Thyroid gland (tissue), 4 donors: ENCODE measurements around the gene B3GALT4. TPM values are rescaled to one million over a fixed set of nuclear protein-coding genes. Genes with fewer than 3 reads are reported as not detected.
A peak's percentile ranks its signal among the peaks of the same experiment; 100 is the strongest.

Source experiments
- DNase-seq, 2 donors: peaks; one replicate each; pipeline ENCODE4 v3.0.0-alpha.2; 2019
- H3K27ac ChIP-seq, 3 donors: fragments of 200-600 bp; sonication (generic); 1 replicate in 2 of 3; 2 replicates in 1 of 3; pipeline ENCODE4 v1.5.1; 2016 to 2019; ENCODE audit warnings: mild to moderate bottlenecking in 1 of 3, moderate library complexity in 1 of 3
- H3K27me3 ChIP-seq: fragments of 200-600 bp; sonication (generic); one replicate; pipeline ENCODE4 v1.5.1; 2019
- H3K36me3 ChIP-seq, 2 donors: fragments of 200-600 bp; sonication (generic); one replicate each; pipeline ENCODE4 v1.5.1; 2016 to 2019
- H3K4me1 ChIP-seq, 2 donors: fragments of 200-600 bp; sonication (generic); one replicate each; pipeline ENCODE4 v1.5.1; 2017 to 2019
- H3K4me3 ChIP-seq, 3 donors: fragments of 200-600 bp; sonication (generic); replicated peaks in 1 of 3; 1 replicate in 2 of 3; 2 replicates in 1 of 3; pipeline ENCODE4 v1.5.1; 2016; ENCODE audit warnings: mild to moderate bottlenecking in 1 of 3
- H3K9me3 ChIP-seq: fragments of 200-600 bp; sonication (generic); one replicate; pipeline ENCODE4 v1.5.1; 2017
- CTCF ChIP-seq, 6 experiments: fragments of 200-600 bp in 3 of 6; fragments of 450-650 bp in 3 of 6; sonication (generic) in 3 of 6; IDR thresholded peaks; one replicate each; pipeline ENCODE4 v1.5.1; 2016 to 2019; ENCODE audit warnings: antibody characterized with exemption in 6 of 6, mild to moderate bottlenecking in 2 of 6, inconsistent platforms in 1 of 6, moderate library complexity in 1 of 6
- POLR2A ChIP-seq, 2 donors: fragments of 450-650 bp; IDR thresholded peaks; one replicate each; pipeline ENCODE4 v1.6.1; 2017; ENCODE audit warnings: antibody characterized with exemption in 2 of 2, mild to moderate bottlenecking in 2 of 2, moderate library complexity in 1 of 2
- WGBS, 2 donors: methylation state at CpG; one replicate each; pipeline ENCODE4 v1.1.5; 2017; 5-methylcytosine and 5-hydroxymethylcytosine counted together
- intact Hi-C: fragments of 100-400 bp; cut with DNase I; formaldehyde crosslinking; loops from one replicate; pipeline ENCODE4 v1.15.1; 2023
- total RNA-seq, 4 donors: library from RNA; depleted of rRNA; stranded (reverse); fragments of >200 nt; gene quantifications; one replicate each; pipeline ENCODE4 v1.2.3, GENCODE V29; 2016

Gene B3GALT4
- total RNA-seq, 4 donors from 2014 or later = 10.5 to 19.8 (median 16.4) TPM

- TF ChIP-seq POLR2A (IDR thresholded peaks at IDR 0.05) (no peak), CTCF (IDR thresholded peaks at IDR 0.05) (no peak)
- Histone ChIP-seq H3K4me1 (peaks cover 6 to 16% of the 10 kb centered on the region in 2 donors), H3K4me3 (no peak overlapping the region), H3K36me3 (peaks cover 21 to 41% of the 10 kb centered on the region in 2 donors), H3K27me3 (no peaks in the 10 kb centered on the region), H3K9me3 (no peaks in the 10 kb centered on the region), H3K27ac (no peak overlapping the region)
- no peak for DNase-seq
- intact Hi-C loops = no loop called here
- 66 to 68% methylated on average over 10 of the region's 10 CpGs for WGBS, 2 donors
These were observed 17.3 kb downstream of the B3GALT4 start for GRCh38 chr6:33294086-33294823.

GRCh38 chr6:33295621-33296369 is 18.9 kb downstream of the B3GALT4 start:
- H3K4me1 ChIP-seq = peaks cover 7 to 16% of the 10 kb centered on the region in 2 donors
- peaks cover 21 to 41% of the 10 kb centered on the region in 2 donors for H3K36me3 ChIP-seq
- intact Hi-C loops = no loop called here
- TF ChIP-seq CTCF (IDR thresholded peaks at IDR 0.05) (no peak), POLR2A (IDR thresholded peaks at IDR 0.05) (no peak)
- H3K27ac ChIP-seq = no peak overlapping the region
- 89 to 92% methylated on average over 14 to 15 of the region's 15 CpGs for WGBS, 2 donors
- no peak overlapping the region for H3K4me3 ChIP-seq
- DNase-seq = no peak
- H3K9me3 ChIP-seq = no peaks in the 10 kb centered on the region
- H3K27me3 ChIP-seq = no peaks in the 10 kb centered on the region

- Histone ChIP-seq H3K4me3 (peak overlapping the region in 1 of 3 donors; percentile 94), H3K4me1 (peaks cover 7 to 21% of the 10 kb centered on the region in 2 donors), H3K27ac (peak overlapping the region; percentile 95 to 97 (median 96)), H3K36me3 (peaks cover 16 to 38% of the 10 kb centered on the region in 2 donors), H3K27me3 (no peaks in the 10 kb centered on the region), H3K9me3 (no peaks in the 10 kb centered on the region)
- 76 to 84% methylated on average over 9 to 12 of the region's 12 CpGs for WGBS, 2 donors
- DNase-seq = no peak
- intact Hi-C loops = no loop called here
- TF ChIP-seq CTCF (IDR thresholded peaks at IDR 0.05) (no peak), POLR2A (IDR thresholded peaks at IDR 0.05) (no peak)
These were observed 20.0 kb downstream of the B3GALT4 start for GRCh38 chr6:33296797-33297405.

- TF ChIP-seq CTCF (IDR thresholded peaks at IDR 0.05) = no peak
- TF ChIP-seq POLR2A (IDR thresholded peaks at IDR 0.05) = no peak
- 26 to 28% methylated on average over 9 to 11 of the region's 16 CpGs for WGBS, 2 donors
- Histone ChIP-seq H3K27ac (peak overlapping the region; percentile 95 to 97 (median 96)), H3K4me1 (peaks cover 7 to 21% of the 10 kb centered on the region in 2 donors), H3K36me3 (peaks cover 11 to 35% of the 10 kb centered on the region in 2 donors), H3K4me3 (peak overlapping the region in 1 of 3 donors; percentile 94), H3K27me3 (no peaks in the 10 kb centered on the region), H3K9me3 (no peaks in the 10 kb centered on the region)
- DNase-seq = peak; percentile 69 to 77
- intact Hi-C loops = no loop called here
These were observed 20.6 kb downstream of the B3GALT4 start for GRCh38 chr6:33297406-33297955.
